OCI-M1 (cell line): ENCODE results near the gene PCGF6.
"Not testable (repeated sequence)": the region's sequence is repeated elsewhere in the genome, so short reads cannot be mapped to it uniquely, and the experiment has no call there.

Source experiments
- DNase-seq: peaks from one replicate; lab custom pipeline; 2025; lab: John Stamatoyannopoulos, UW

The PCGF6 gene

GRCh38 chr10:103316087-103316486 lies 34.9 kb downstream of the PCGF6 start:
- DNase-seq: peak; percentile 12

GRCh38 chr10:103310197-103310596 lies 40.7 kb downstream of the PCGF6 start:
- no peak for DNase-seq

- DNase-seq: no peak
These were observed 43.3 kb downstream of the PCGF6 start for GRCh38 chr10:103307594-103307993.

- peak; percentile 12 for DNase-seq
These were observed 55.4 kb downstream of the PCGF6 start for GRCh38 chr10:103295374-103296015.

- no peak for DNase-seq
These were observed 59.4 kb downstream of the PCGF6 start for GRCh38 chr10:103291588-103291987.

- DNase-seq: no peak
These were observed 62.9 kb downstream of the PCGF6 start for GRCh38 chr10:103287992-103288391.

GRCh38 chr10:103284170-103284569 lies 66.8 kb downstream of the PCGF6 start:
- no peak for DNase-seq

- DNase-seq: peak; percentile 37
These were observed 68.0 kb downstream of the PCGF6 start for GRCh38 chr10:103282961-103283360.

GRCh38 chr10:103281753-103282152 lies 69.2 kb downstream of the PCGF6 start:
- no peak for DNase-seq

- DNase-seq: no peak
These were observed 70.4 kb downstream of the PCGF6 start for GRCh38 chr10:103280506-103280905.

- DNase-seq: no peak
These were observed 70.9 kb downstream of the PCGF6 start for GRCh38 chr10:103280031-103280430.

GRCh38 chr10:103278862-103279298 lies 72.1 kb downstream of the PCGF6 start:
- DNase-seq: peak; percentile 53

GRCh38 chr10:103278537-103278823 lies 72.5 kb downstream of the PCGF6 start:
- no peak for DNase-seq

- no peak for DNase-seq
These were observed 73.0 kb downstream of the PCGF6 start for GRCh38 chr10:103277713-103278536.

- no peak for DNase-seq
These were observed 73.8 kb downstream of the PCGF6 start, which contains the start of gene INA for GRCh38 chr10:103276896-103277712. INA (plus strand) TSS chr10:103277138; CDS start chr10:103277212, 74 bp downstream.

- no peak for DNase-seq
These were observed 74.6 kb downstream of the PCGF6 start for GRCh38 chr10:103276251-103276895.

- DNase-seq: no peak
These were observed 77.9 kb downstream of the PCGF6 start for GRCh38 chr10:103273041-103273441.

GRCh38 chr10:103265717-103266329 lies 85.1 kb downstream of the PCGF6 start:
- DNase-seq: peak; percentile 74

- no peak for DNase-seq
These were observed 88.7 kb downstream of the PCGF6 start for GRCh38 chr10:103262229-103262628.

- DNase-seq: no peak
These were observed 91.0 kb downstream of the PCGF6 start for GRCh38 chr10:103259989-103260388.

- DNase-seq: not testable (repeated sequence)
These were observed 92.0 kb downstream of the PCGF6 start for GRCh38 chr10:103258928-103259327.

- no peak for DNase-seq
These were observed 93.1 kb downstream of the PCGF6 start for GRCh38 chr10:103257812-103258211.
